GM23338 (cell line): Measurements from ENCODE around the gene NDE1.

Experiments used
- CREB1 ChIP-seq: fragments of 250-450 bp; sonication (Bioruptor Pico); IDR thresholded peaks from 2 replicates; pipeline ENCODE4 v1.5.0; 2020; ENCODE audit warnings: low read depth, mild to moderate bottlenecking, moderate library complexity
- CTCF ChIP-seq, 2 experiments: fragments of 200-600 bp in 1 of 2; sonication (generic) in 1 of 2; conservative IDR thresholded peaks; 2 replicates each; pipeline versions ENCODE4 v1.5.1 to v1.6.1; 2016 to 2017; ENCODE audit warnings: antibody characterized with exemption in 2 of 2, low read depth in 2 of 2, mild to moderate bottlenecking in 2 of 2, moderate library complexity in 1 of 2
- EZH2 ChIP-seq: fragments of 200-600 bp; sonication (generic); IDR thresholded peaks from one replicate; pipeline ENCODE4 v1.8.0; 2017; ENCODE audit warnings: antibody characterized with exemption, mild to moderate bottlenecking, low read depth; ENCODE audit not compliant: unreplicated experiment
- JUNB ChIP-seq: IDR thresholded peaks from one replicate; pipeline ENCODE4 v1.6.1; 2016; ENCODE audit warnings: antibody characterized with exemption; ENCODE audit not compliant: unreplicated experiment
- NANOG ChIP-seq: IDR thresholded peaks from 2 replicates; pipeline ENCODE4 v1.6.1; 2016; ENCODE audit warnings: antibody characterized with exemption, borderline replicate concordance
- POLR2AphosphoS5 ChIP-seq: IDR thresholded peaks from 2 replicates; pipeline ENCODE4 v1.6.1; 2016; ENCODE audit warnings: antibody characterized with exemption, low read depth
- REST ChIP-seq: IDR thresholded peaks from one replicate; pipeline ENCODE4 v1.6.1; 2018; ENCODE audit warnings: antibody characterized with exemption; ENCODE audit not compliant: unreplicated experiment

GRCh38 chr16:15647294-15648014 is 2.6 kb upstream of the NDE1 start:
- no peak for TF ChIP-seq CTCF (conservative IDR thresholded peaks at IDR 0.05; ENCODE audit: low read depth in 2 of 2)
- no peak for TF ChIP-seq EZH2
- no peak for TF ChIP-seq REST
- TF ChIP-seq CREB1 = no peak
- TF ChIP-seq POLR2AphosphoS5 = no peak
- no peak for TF ChIP-seq JUNB
- TF ChIP-seq NANOG = no peak
